HepG2 (cell line): ENCODE data around the gene CDK2.

Experiments
- MEIS2 ChIP-seq: sonication (generic); formaldehyde crosslinking; IDR thresholded peaks from 2 replicates; pipeline ENCODE4 v1.9.0; 2021; ENCODE audit warnings: mild to moderate bottlenecking, missing genetic modification reagents
- MTA3 ChIP-seq: sonication (generic); formaldehyde crosslinking; IDR thresholded peaks from 2 replicates; pipeline ENCODE4 v1.4.0; 2020; ENCODE audit warnings: missing genetic modification reagents
- RAD21 ChIP-seq: fragments of 450-650 bp; formaldehyde crosslinking; IDR thresholded peaks from 2 replicates; pipeline ENCODE4 v1.5.0; 2020; ENCODE audit warnings: mild to moderate bottlenecking
- RXRA ChIP-seq: sonication (generic); formaldehyde crosslinking; IDR thresholded peaks from 2 replicates; pipeline ENCODE4 v1.5.1; 2020; ENCODE audit warnings: missing genetic modification reagents
- SRSF1 ChIP-seq: fragments of 200-400 bp; formaldehyde crosslinking; optimal IDR thresholded peaks from 2 replicates; pipeline ENCODE3; 2017; ENCODE audit warnings: mild to moderate bottlenecking, low read depth, low read length, moderate library complexity
- ZFP36L2 ChIP-seq: sonication (generic); formaldehyde crosslinking; IDR thresholded peaks from 2 replicates; pipeline ENCODE4 v1.4.0; 2020; ENCODE audit warnings: missing genetic modification reagents
- TF ChIP-seq, protein P1 (sequence below): sonication (generic); formaldehyde crosslinking; IDR thresholded peaks from 2 replicates; pipeline ENCODE4 v1.5.0; 2020; ENCODE audit warnings: mild to moderate bottlenecking, missing genetic modification reagents, moderate library complexity

DNA sequence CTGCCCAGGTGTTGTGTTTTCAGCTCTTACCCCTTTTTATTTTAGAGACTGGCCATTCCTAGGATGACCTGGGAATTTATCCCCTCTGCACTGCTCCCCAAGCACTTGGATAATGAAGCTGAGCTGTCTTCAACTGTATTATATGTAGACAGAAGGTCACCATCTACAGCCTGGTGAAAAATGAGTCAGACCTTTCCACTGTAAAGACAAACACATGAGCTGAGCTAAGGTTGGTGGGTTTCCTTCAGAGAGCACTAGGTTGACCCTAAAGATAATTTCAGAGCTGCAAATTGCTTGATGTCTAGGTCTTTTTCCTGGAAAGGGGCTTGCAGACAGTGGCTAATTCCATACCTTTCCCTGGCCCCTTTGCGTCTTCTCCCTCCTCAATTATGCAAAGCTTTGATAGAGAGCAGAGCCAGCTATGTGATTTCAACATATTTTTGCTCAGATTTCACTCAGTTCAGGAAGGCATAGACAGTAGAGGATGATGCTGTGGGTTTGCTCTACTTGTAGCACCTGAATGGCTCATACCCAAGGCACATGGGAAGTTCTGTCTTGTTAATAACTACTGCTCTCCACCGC, 45.0 kb downstream of the CDK2 start:
- no peak for TF ChIP-seq RXRA (CRISPR knock-in tag)
- TF ChIP-seq ZFP36L2 (CRISPR knock-in tag) = no peak
- no peak for TF ChIP-seq SRSF1
- no peak for TF ChIP-seq MEIS2 (CRISPR knock-in tag)
- TF ChIP-seq, protein P1, sequence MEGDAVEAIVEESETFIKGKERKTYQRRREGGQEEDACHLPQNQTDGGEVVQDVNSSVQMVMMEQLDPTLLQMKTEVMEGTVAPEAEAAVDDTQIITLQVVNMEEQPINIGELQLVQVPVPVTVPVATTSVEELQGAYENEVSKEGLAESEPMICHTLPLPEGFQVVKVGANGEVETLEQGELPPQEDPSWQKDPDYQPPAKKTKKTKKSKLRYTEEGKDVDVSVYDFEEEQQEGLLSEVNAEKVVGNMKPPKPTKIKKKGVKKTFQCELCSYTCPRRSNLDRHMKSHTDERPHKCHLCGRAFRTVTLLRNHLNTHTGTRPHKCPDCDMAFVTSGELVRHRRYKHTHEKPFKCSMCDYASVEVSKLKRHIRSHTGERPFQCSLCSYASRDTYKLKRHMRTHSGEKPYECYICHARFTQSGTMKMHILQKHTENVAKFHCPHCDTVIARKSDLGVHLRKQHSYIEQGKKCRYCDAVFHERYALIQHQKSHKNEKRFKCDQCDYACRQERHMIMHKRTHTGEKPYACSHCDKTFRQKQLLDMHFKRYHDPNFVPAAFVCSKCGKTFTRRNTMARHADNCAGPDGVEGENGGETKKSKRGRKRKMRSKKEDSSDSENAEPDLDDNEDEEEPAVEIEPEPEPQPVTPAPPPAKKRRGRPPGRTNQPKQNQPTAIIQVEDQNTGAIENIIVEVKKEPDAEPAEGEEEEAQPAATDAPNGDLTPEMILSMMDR (CRISPR knock-in tag) = no peak
- no peak for TF ChIP-seq MTA3 (CRISPR knock-in tag)
- TF ChIP-seq RAD21 (CRISPR knock-in tag) = no peak
